H9 (cell line): ENCODE results near the gene PIK3CD. TPM values are rescaled to one million over a fixed set of nuclear protein-coding genes. Genes with fewer than 3 reads are reported as not detected.
"Not testable (repeated sequence)": the region's sequence is repeated elsewhere in the genome, so short reads cannot be mapped to it uniquely, and the experiment has no call there.

ENCODE experiments used
- DNase-seq: peaks from one replicate; pipeline ENCODE4 v3.0.0-alpha.2; 2017
- H2AFZ ChIP-seq: one replicate; pipeline ENCODE4 v1.6.1; 2013; ENCODE audit warnings: mild to moderate bottlenecking, low read length, control low read depth, moderate library complexity
- H2AK5ac ChIP-seq: 2 replicates; pipeline ENCODE4 v1.6.1; 2013; ENCODE audit warnings: low read length, control low read depth, mixed read lengths; ENCODE audit not compliant: insufficient read length
- H2BK120ac ChIP-seq: one replicate; pipeline ENCODE4 v1.6.1; 2013; ENCODE audit warnings: low read depth, mild to moderate bottlenecking, low read length, control low read depth, inconsistent platforms; ENCODE audit not compliant: poor library complexity, severe bottlenecking
- H2BK12ac ChIP-seq: 2 replicates; pipeline ENCODE4 v1.6.1; 2013; ENCODE audit warnings: low read length, control low read depth, mixed read lengths, low read depth; ENCODE audit not compliant: insufficient read length
- H2BK15ac ChIP-seq: 2 replicates; pipeline ENCODE4 v1.6.1; 2013; ENCODE audit warnings: low read depth, low read length, control low read depth
- H2BK20ac ChIP-seq: one replicate; pipeline ENCODE4 v1.6.1; 2013; ENCODE audit warnings: low read depth, mild to moderate bottlenecking, low read length, control low read depth, inconsistent platforms; ENCODE audit not compliant: poor library complexity, severe bottlenecking
- H2BK5ac ChIP-seq: 2 replicates; pipeline ENCODE4 v1.6.1; 2013; ENCODE audit warnings: low read length, control low read depth, mixed read lengths; ENCODE audit not compliant: insufficient read length
- H3K14ac ChIP-seq: 2 replicates; pipeline ENCODE4 v1.6.1; 2013; ENCODE audit warnings: low read length, control low read depth; ENCODE audit not compliant: insufficient read depth
- H3K18ac ChIP-seq: 2 replicates; pipeline ENCODE4 v1.6.1; 2013; ENCODE audit warnings: low read depth, mild to moderate bottlenecking, mixed read lengths, low read length, control low read depth; ENCODE audit not compliant: insufficient read length
- H3K23ac ChIP-seq: 2 replicates; pipeline ENCODE4 v1.6.1; 2013; ENCODE audit warnings: low read length, control low read depth, mixed read lengths, low read depth; ENCODE audit not compliant: insufficient read length
- H3K23me2 ChIP-seq: 2 replicates; pipeline ENCODE4 v1.6.1; 2013; ENCODE audit warnings: low read depth, mild to moderate bottlenecking, mixed read lengths, low read length, control low read depth; ENCODE audit not compliant: insufficient read length, poor library complexity, severe bottlenecking
- H3K27ac ChIP-seq: 2 replicates; pipeline ENCODE4 v1.5.1; 2013; ENCODE audit warnings: low read length, control low read depth, mixed read lengths, low read depth; ENCODE audit not compliant: insufficient read length
- H3K27me3 ChIP-seq: 2 replicates; pipeline ENCODE4 v1.6.1; 2013; ENCODE audit warnings: low read length, control low read depth, inconsistent platforms; ENCODE audit not compliant: insufficient read depth
- H3K4ac ChIP-seq: 2 replicates; pipeline ENCODE4 v1.6.1; 2013; ENCODE audit warnings: low read depth, mild to moderate bottlenecking, control low read depth, inconsistent platforms, low read length, moderate library complexity
- H3K4me1 ChIP-seq: 2 replicates; pipeline ENCODE4 v1.6.1; 2013; ENCODE audit warnings: low read length, control low read depth, inconsistent platforms; ENCODE audit not compliant: insufficient read depth
- H3K4me2 ChIP-seq: 2 replicates; pipeline ENCODE4 v1.6.1; 2013; ENCODE audit warnings: low read length, control low read depth, mixed read lengths; ENCODE audit not compliant: insufficient read length, insufficient read depth
- H3K56ac ChIP-seq: 2 replicates; pipeline ENCODE4 v1.6.1; 2013; ENCODE audit warnings: low read depth, mild to moderate bottlenecking, mixed read lengths, low read length, control low read depth; ENCODE audit not compliant: insufficient read length
- H3K79me1 ChIP-seq: 2 replicates; pipeline ENCODE4 v1.6.1; 2013; ENCODE audit warnings: low read depth, mild to moderate bottlenecking, moderate library complexity, low read length, control low read depth, inconsistent platforms; ENCODE audit not compliant: insufficient read depth, poor library complexity, severe bottlenecking
- H3K79me2 ChIP-seq: 2 replicates; pipeline ENCODE4 v1.6.1; 2013; ENCODE audit warnings: low read length, control low read depth, inconsistent platforms; ENCODE audit not compliant: insufficient read depth
- H3K9ac ChIP-seq: 2 replicates; pipeline ENCODE4 v1.6.1; 2013; ENCODE audit warnings: low read length, control low read depth, mixed read lengths; ENCODE audit not compliant: insufficient read length; ENCODE audit errors: extremely low read depth
- H3K9me3 ChIP-seq: one replicate; pipeline ENCODE4 v1.6.1; 2013; ENCODE audit warnings: low read depth, low read length, inconsistent platforms; ENCODE audit not compliant: control insufficient read depth
- H3T11ph ChIP-seq: one replicate; pipeline ENCODE4 v1.6.1; 2013; ENCODE audit warnings: mild to moderate bottlenecking, low read length, control low read depth, inconsistent platforms
- H4K20me1 ChIP-seq: one replicate; pipeline ENCODE4 v1.6.1; 2013; ENCODE audit not compliant: control insufficient read depth, insufficient read length, insufficient read depth
- H4K5ac ChIP-seq: 2 replicates; pipeline ENCODE4 v1.6.1; 2013; ENCODE audit warnings: low read depth, mild to moderate bottlenecking, mixed read lengths, low read length, control low read depth; ENCODE audit not compliant: insufficient read length
- H4K8ac ChIP-seq: replicated peaks from 2 replicates; pipeline ENCODE4 v1.6.1; 2013; ENCODE audit warnings: low read length, control low read depth, mixed read lengths, low read depth; ENCODE audit not compliant: insufficient read length
- H4K91ac ChIP-seq: 2 replicates; pipeline ENCODE4 v1.6.1; 2013; ENCODE audit warnings: low read depth, mild to moderate bottlenecking, moderate library complexity, mixed read lengths, low read length, control low read depth; ENCODE audit not compliant: insufficient read length
- H3K27ac Mint-ChIP-seq, 3 experiments: 2 replicates in 2 of 3; 3 replicates in 1 of 3; pipeline ENCODE4 v1.8.0; 2020 to 2021; ENCODE audit warnings: mixed read lengths in 3 of 3, mild to moderate bottlenecking in 1 of 3, moderate library complexity in 1 of 3
- H3K27me3 Mint-ChIP-seq: 2 replicates; pipeline ENCODE4 v1.8.0; 2021; ENCODE audit warnings: low read depth, mild to moderate bottlenecking, moderate library complexity, mixed read lengths
- H3K36me3 Mint-ChIP-seq, 3 experiments: 2 replicates in 2 of 3; 3 replicates in 1 of 3; pipeline ENCODE4 v1.8.0; 2020 to 2021; ENCODE audit warnings: low read depth in 3 of 3, mixed read lengths in 3 of 3; ENCODE audit not compliant: insufficient read depth in 1 of 3
- H3K4me1 Mint-ChIP-seq, 2 experiments: 2 replicates each; pipeline ENCODE4 v1.8.0; 2020; ENCODE audit warnings: mixed read lengths in 2 of 2
- H3K4me3 Mint-ChIP-seq, 2 experiments: 2 replicates in 1 of 2; 3 replicates in 1 of 2; pipeline ENCODE4 v1.8.0; 2020 to 2021; ENCODE audit warnings: mild to moderate bottlenecking in 2 of 2, mixed read lengths in 2 of 2, moderate library complexity in 1 of 2
- H3K9me3 Mint-ChIP-seq, 2 experiments: 2 replicates in 1 of 2; 3 replicates in 1 of 2; pipeline ENCODE4 v1.8.0; 2020; ENCODE audit warnings: mild to moderate bottlenecking in 2 of 2, mixed read lengths in 2 of 2, moderate library complexity in 1 of 2
- CTCF ChIP-seq: fragments of 200-600 bp; sonication (generic); conservative IDR thresholded peaks from 3 replicates; pipeline ENCODE4 v1.8.0; 2021; ENCODE audit warnings: antibody characterized with exemption, mild to moderate bottlenecking
- WGBS: extraction: QIAGEN DNeasy Blood & Tissue Kit; methylation state at CpG from one replicate; pipeline ENCODE4 v1.1.7; 2013; ENCODE audit warnings: missing lambda C conversion rate, low lambda C conversion rate, mixed read lengths; ENCODE audit not compliant: insufficient read length; ENCODE audit errors: extremely low coverage; 5-methylcytosine and 5-hydroxymethylcytosine counted together
- total RNA-seq: library from RNA; stranded (reverse); gene quantifications from 2 replicates; pipeline ENCODE4 v1.2.1, GENCODE V29; 2021

The PIK3CD gene
- total RNA-seq, 1 experiment from 2014 or later, result 10.0 TPM

DNA sequence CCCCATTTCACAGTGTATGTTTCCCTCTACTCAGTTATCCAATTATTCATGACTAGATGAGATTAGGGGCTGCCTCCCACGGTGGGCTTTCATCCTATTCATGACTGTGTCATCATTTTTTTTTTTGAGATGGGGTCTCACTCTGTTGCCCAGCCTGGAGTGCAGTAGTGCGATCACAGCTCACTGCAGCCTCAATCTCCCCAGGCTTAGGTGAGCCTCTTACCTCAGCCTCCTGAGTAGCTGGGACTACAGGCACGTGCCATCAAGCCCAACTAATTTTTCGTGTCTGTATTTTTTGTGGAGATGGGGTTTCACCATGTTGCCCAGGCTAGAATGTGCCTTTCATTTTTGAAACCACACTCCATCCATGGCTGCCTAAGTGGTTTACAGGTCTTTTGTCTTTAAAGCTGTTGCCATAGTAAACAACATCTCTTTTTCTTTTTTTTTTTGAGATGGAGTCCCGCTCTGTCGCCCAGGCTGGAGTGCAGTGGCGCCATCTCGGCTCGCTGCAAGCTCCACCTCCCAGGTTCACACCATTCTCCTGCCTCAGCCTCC lies 60.0 kb downstream of the PIK3CD start:
- H2BK12ac ChIP-seq, result no peak overlapping the region
- H4K20me1 ChIP-seq, result no peaks in the 10 kb centered on the region
- Mint-ChIP-seq H3K9me3 (no peaks in the 10 kb centered on the region), H3K27ac (no peak overlapping the region), H3K4me3 (no peak overlapping the region), H3K27me3 (no peaks in the 10 kb centered on the region), H3K4me1 (peaks cover 17 to 23% of the 10 kb centered on the region in 2 experiments), H3K36me3 (peaks cover 2 to 11% (median 11%) of the 10 kb centered on the region in 3 experiments; a peak in 3 of 7 replicates)
- H3K23ac ChIP-seq, result no peak overlapping the region
- H3K56ac ChIP-seq, result no peak overlapping the region
- no peak overlapping the region for H2BK120ac ChIP-seq
- no peak overlapping the region for H3K18ac ChIP-seq
- H2AK5ac ChIP-seq, result no peak overlapping the region
- no CpG with 5 or more reads among the region's 9 CpGs for WGBS
- H3K4me1 ChIP-seq, result no peaks in the 10 kb centered on the region; the same call in 1 of the 2 replicates
- DNase-seq, result no peak
- H3K27me3 ChIP-seq, result no peaks in the 10 kb centered on the region
- no peak for TF ChIP-seq CTCF
- no peak overlapping the region for H4K91ac ChIP-seq
- no peak overlapping the region for H4K8ac ChIP-seq
- no peaks in the 10 kb centered on the region for H3K9me3 ChIP-seq
- no peaks in the 10 kb centered on the region for H3K23me2 ChIP-seq
- H2BK5ac ChIP-seq, result no peak overlapping the region
- no peaks in the 10 kb centered on the region for H3K79me1 ChIP-seq
- H3K79me2 ChIP-seq, result no peaks in the 10 kb centered on the region
- no peak overlapping the region for H2BK15ac ChIP-seq
- H2AFZ ChIP-seq, result no peak overlapping the region
- no peak overlapping the region for H3K9ac ChIP-seq
- H3K27ac ChIP-seq, result no peak overlapping the region
- no peak overlapping the region for H3K14ac ChIP-seq
- no peak overlapping the region for H2BK20ac ChIP-seq
- no peak overlapping the region for H3T11ph ChIP-seq
- H4K5ac ChIP-seq, result no peak overlapping the region
- H3K4ac ChIP-seq, result no peak overlapping the region
- H3K4me2 ChIP-seq, result no peak overlapping the region

DNA sequence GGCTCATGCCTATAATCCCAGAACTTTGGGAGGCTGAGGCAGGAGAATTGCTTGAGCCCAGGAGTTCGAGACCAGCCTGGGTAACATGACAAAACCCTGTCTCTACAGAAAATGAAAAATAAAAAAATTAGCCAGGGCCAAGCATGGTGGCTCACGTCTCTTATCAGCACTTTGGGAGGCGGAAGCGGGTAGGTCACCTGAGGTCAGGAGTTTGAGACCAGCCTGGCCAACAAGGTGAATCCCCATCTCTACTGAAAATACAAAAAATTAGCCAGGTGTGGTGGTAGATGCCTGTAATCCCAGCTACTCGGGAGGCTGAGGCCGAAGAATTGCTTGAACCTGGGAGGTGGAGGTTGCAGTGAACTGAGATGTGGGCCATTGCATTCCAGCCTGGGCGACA lies 61.2 kb downstream of the PIK3CD start:
- not testable (repeated sequence) for H3K79me1 ChIP-seq, H4K91ac ChIP-seq, H3K4me2 ChIP-seq, H3K18ac ChIP-seq, H3K9me3 ChIP-seq, H3K23ac ChIP-seq, H3K27me3 ChIP-seq, H2BK120ac ChIP-seq, H3K14ac ChIP-seq, H4K20me1 ChIP-seq, H3K9me3 Mint-ChIP-seq, H3T11ph ChIP-seq, H3K27ac Mint-ChIP-seq, DNase-seq, H3K4ac ChIP-seq, H2BK15ac ChIP-seq, H3K56ac ChIP-seq, H2BK12ac ChIP-seq, H4K8ac ChIP-seq, H3K4me3 Mint-ChIP-seq, H3K79me2 ChIP-seq, H2BK5ac ChIP-seq, H3K9ac ChIP-seq, H2BK20ac ChIP-seq, H2AK5ac ChIP-seq, H3K27ac ChIP-seq, H2AFZ ChIP-seq, H3K27me3 Mint-ChIP-seq, H3K23me2 ChIP-seq, H4K5ac ChIP-seq, H3K4me1 ChIP-seq
- Mint-ChIP-seq H3K4me1 (peaks cover 25 to 32% of the 10 kb centered on the region in 2 experiments), H3K36me3 (peaks cover 2 to 17% (median 12%) of the 10 kb centered on the region in 3 experiments; a peak in 3 of 7 replicates)
- no CpG with 5 or more reads among the region's 7 CpGs for WGBS
